Activated naive CD4-positive, alpha-beta T cell treated with anti-CD3 and anti-CD28 coated beads, Interleukin-2, amount 10 ng/mL, durations not matched to agents 7 days and 5 days (primary cell): ENCODE results near the gene BTBD19.

Experiments
- CTCF ChIA-PET: fragments of 350-600 bp; sonication (Branson Sonifier 250); formaldehyde crosslinking; loops from one replicate; lab custom pipeline; 2021; ENCODE audit warnings: antibody characterized with exemption; lab: Charles Lee
- DNase-seq: peaks from one replicate; pipeline ENCODE4 v3.0.0-alpha.2; 2020
- H3K27ac Mint-ChIP-seq: one replicate; pipeline ENCODE4 v1.8.0; 2021; ENCODE audit warnings: mild to moderate bottlenecking, moderate library complexity, mixed read lengths
- H3K27me3 Mint-ChIP-seq: one replicate; pipeline ENCODE4 v1.8.0; 2021; ENCODE audit warnings: mild to moderate bottlenecking, mixed read lengths
- H3K36me3 Mint-ChIP-seq: one replicate; pipeline ENCODE4 v1.8.0; 2021; ENCODE audit warnings: mixed read lengths
- H3K4me1 Mint-ChIP-seq: one replicate; pipeline ENCODE4 v1.8.0; 2021; ENCODE audit warnings: mixed read lengths
- H3K4me3 Mint-ChIP-seq: one replicate; pipeline ENCODE4 v1.8.0; 2021; ENCODE audit warnings: mild to moderate bottlenecking, moderate library complexity, mixed read lengths
- H3K9me3 Mint-ChIP-seq: one replicate; pipeline ENCODE4 v1.8.0; 2021; ENCODE audit warnings: mixed read lengths

BTBD19 gene

DNA sequence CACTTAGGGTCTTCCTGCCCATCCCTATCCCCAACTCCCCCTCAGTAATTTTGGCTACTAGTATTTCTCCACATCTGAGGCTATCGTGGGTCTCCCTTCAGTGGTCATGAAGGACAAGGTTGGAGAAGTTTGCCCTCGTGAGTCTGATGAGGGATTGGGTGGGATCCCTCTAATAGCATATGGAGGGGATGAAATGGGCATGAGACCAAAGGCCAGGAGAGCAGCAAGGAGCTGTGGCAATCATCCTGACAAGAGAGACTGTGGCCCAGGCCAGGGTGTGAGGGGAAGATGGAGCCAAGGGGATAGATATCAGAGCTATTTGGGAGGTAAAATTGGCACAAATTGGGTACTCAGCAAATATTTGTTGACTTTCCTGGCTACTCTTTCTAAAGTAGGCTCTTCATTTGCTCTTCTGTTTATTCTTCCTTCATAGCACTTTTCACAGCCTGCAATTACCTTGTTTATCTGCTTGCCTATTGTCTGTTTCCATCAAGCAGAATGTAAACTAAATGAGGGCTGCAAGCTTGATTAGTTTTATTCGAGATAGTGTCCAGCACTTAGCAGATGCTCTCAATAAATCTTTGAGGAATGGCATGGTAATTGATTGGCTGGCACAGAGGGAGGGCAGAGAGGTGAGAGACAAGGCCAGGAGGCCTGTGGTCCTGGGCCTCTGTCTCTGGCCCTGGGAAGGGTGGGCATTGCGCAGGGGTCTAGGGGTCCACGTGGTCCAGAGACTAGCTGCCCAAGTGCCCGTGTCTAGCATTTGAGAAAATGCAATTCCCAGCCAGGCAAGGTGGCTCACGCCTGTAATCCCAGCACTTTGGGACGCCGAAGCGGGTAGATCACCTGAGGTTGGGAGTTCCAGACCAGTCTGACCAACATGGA, 9.6 kb upstream of the BTBD19 start:
- no peak for DNase-seq
- peak overlapping the region; percentile 99 for H3K27ac Mint-ChIP-seq
- H3K4me1 Mint-ChIP-seq: peaks cover 38% of the 10 kb centered on the region
- H3K4me3 Mint-ChIP-seq: peak overlapping the region; percentile 86
- peaks cover 28% of the 10 kb centered on the region for H3K36me3 Mint-ChIP-seq
- H3K9me3 Mint-ChIP-seq: no peaks in the 10 kb centered on the region
- peaks cover under 1% of the 10 kb centered on the region for H3K27me3 Mint-ChIP-seq
- CTCF ChIA-PET: interaction anchor here (0.6 to 5.1 kb wide), 8 partner anchors 10 to 216 kb away, joined by 3 to 68 read pairs (median 7); partner anchors contain the start of genes BEST4, BTBD19 and RNU5D-1

DNA sequence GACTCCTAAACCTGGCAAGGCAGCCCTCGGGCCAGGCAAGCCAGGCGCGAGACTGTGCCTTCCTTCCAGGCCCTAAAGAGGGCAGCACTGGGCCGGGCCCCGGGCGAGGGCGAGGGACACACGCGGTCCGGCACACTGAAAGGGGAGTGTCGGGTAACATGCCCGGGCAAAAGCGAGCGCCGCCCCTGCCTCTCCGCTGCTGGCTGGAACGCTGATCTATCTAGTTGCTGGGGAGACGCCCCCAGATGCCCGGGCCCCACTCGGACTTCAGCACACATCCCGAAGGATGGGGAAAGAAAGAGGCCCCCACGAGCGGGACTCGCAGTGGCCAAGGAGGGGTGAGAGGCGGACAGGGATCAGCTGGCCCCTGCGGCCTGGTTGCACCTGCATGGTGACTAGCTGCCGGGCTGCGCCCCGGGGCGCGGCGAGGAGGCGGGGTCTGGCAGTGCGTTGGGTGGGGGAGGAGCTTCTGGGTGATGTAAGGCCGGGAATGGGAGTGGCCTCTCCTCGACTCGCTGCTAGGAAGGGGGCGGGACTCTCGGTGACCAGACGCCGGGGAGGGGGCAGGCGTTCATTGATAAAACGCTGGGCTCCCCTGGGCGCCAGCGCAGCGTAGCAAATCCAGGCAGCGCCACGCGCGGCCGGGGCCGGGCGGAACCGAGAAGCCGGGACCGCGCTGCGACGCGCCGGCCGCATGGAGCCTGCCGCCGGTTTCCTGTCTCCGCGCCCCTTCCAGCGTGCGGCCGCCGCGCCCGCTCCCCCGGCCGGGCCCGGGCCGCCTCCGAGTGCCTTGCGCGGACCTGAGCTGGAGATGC, 8.3 kb upstream of the BTBD19 start, which contains the start of gene PLK3:
PLK3 (plus strand) TSS at position 608 of the 815 bp plus-strand sequence; CDS start at position 695, 87 bp downstream.
- no peaks in the 10 kb centered on the region for H3K27me3 Mint-ChIP-seq
- peaks cover 48% of the 10 kb centered on the region for H3K4me1 Mint-ChIP-seq
- H3K9me3 Mint-ChIP-seq: no peaks in the 10 kb centered on the region
- peak; percentile 99 for DNase-seq
- CTCF ChIA-PET: interaction anchor here (0.6 to 5.1 kb wide), 12 partner anchors 9 to 214 kb away, joined by 3 to 68 read pairs (median 8); partner anchors contain the start of genes BTBD19, HECTD3, RNU5D-1 and UROD
- peaks cover 37% of the 10 kb centered on the region for H3K36me3 Mint-ChIP-seq
- H3K4me3 Mint-ChIP-seq: peak within 1 kb of the TSS; percentile 86
- peak within 1 kb of the TSS; percentile 99 for H3K27ac Mint-ChIP-seq

DNA sequence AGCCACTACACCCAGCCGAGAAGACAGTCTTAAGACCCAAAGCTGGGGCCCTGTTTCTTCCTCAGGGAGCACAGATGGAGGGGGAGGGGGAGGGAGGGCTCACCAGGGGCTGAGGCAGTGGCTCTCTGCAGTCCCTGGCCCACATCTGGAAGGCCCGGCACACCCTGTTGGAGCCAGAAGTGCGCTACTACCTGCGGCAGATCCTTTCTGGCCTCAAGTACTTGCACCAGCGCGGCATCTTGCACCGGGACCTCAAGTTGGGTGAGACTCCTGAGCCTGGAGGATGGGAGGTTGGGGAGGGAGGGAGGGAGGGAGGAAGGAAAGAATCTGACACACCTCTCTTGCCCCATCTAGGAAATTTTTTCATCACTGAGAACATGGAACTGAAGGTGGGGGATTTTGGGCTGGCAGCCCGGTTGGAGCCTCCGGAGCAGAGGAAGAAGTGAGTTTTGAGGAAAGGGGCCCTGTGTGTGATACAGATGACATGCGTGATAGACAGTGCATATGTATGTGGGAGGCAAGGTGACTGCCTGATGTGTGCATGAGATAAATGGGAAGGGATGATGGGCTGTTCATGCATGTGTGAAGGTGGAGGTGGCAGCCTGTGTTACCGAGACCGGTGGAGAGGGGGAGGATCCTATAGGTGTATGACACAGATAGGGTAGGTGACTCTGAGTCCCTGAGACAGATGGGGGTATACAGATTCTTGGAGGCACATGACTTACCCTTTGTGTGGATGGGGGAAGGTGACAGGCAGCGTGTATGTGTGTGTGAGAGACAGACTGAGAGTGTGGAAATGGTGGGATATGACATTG, 6.6 kb upstream of the BTBD19 start:
- CTCF ChIA-PET: interaction anchor here (0.6 to 5.1 kb wide), 5 partner anchors 8 to 691 kb away, joined by 4 to 68 read pairs (median 11); partner anchors contain the start of gene BTBD19
- H3K27ac Mint-ChIP-seq: peak overlapping the region; percentile 97
- H3K4me3 Mint-ChIP-seq: peak overlapping the region; percentile 86
- peaks cover 58% of the 10 kb centered on the region for H3K4me1 Mint-ChIP-seq
- no peaks in the 10 kb centered on the region for H3K27me3 Mint-ChIP-seq
- peaks cover 46% of the 10 kb centered on the region for H3K36me3 Mint-ChIP-seq
- DNase-seq: peak; percentile 53
- H3K9me3 Mint-ChIP-seq: no peaks in the 10 kb centered on the region

DNA sequence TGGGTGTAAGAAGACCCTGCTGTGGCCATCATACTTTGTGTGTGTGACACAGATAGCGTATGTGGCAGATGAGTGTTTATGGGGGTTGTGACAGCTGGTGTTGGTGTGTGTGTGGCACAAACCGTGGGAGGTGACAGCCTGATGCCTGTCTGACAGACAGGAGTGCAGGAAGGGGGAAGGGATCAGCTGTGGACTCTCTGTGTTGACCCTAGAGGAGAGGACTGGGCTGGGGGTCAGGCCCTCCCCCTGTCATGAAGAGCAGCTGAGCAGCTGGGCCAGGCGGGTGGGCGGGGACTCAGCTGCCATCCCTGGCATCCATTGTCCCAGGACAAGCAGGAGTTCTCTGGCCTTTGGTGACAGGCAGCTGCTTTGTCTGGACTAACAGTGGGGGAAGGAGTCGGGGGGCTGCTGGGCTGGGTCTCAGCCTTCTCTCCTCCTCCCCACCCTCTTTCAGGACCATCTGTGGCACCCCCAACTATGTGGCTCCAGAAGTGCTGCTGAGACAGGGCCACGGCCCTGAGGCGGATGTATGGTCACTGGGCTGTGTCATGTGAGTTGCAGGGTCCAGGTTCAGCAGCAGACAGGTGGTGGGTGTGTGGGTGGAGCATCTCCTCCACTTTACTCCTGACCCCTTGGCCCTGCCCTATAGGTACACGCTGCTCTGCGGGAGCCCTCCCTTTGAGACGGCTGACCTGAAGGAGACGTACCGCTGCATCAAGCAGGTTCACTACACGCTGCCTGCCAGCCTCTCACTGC, 5.8 kb upstream of the BTBD19 start:
- no peak for DNase-seq
- H3K36me3 Mint-ChIP-seq: peaks cover 53% of the 10 kb centered on the region
- no peaks in the 10 kb centered on the region for H3K9me3 Mint-ChIP-seq
- no peaks in the 10 kb centered on the region for H3K27me3 Mint-ChIP-seq
- peak overlapping the region; percentile 86 for H3K4me3 Mint-ChIP-seq
- peak overlapping the region; percentile 97 for H3K27ac Mint-ChIP-seq
- peaks cover 66% of the 10 kb centered on the region for H3K4me1 Mint-ChIP-seq
- CTCF ChIA-PET: interaction anchor here (0.9 to 1.4 kb wide), 2 partner anchors 11 to 17 kb away, joined by 3 to 4 read pairs; no protein-coding TSS in a partner anchor

DNA sequence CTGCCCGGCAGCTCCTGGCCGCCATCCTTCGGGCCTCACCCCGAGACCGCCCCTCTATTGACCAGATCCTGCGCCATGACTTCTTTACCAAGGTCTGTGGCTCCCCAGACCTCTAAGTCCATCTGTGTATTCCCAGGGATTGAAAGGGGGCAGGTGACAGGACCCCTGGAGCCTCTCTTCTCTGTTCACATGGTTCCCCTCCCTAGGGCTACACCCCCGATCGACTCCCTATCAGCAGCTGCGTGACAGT, 5.3 kb upstream of the BTBD19 start:
- peak overlapping the region; percentile 78 for H3K27ac Mint-ChIP-seq
- no peak for DNase-seq
- H3K27me3 Mint-ChIP-seq: no peaks in the 10 kb centered on the region
- peaks cover 71% of the 10 kb centered on the region for H3K4me1 Mint-ChIP-seq
- CTCF ChIA-PET: interaction anchor here (0.9 to 1.4 kb wide), 2 partner anchors 10 to 16 kb away, joined by 3 to 4 read pairs; no protein-coding TSS in a partner anchor
- peaks cover 56% of the 10 kb centered on the region for H3K36me3 Mint-ChIP-seq
- H3K9me3 Mint-ChIP-seq: no peaks in the 10 kb centered on the region
- H3K4me3 Mint-ChIP-seq: peak overlapping the region; percentile 86

DNA sequence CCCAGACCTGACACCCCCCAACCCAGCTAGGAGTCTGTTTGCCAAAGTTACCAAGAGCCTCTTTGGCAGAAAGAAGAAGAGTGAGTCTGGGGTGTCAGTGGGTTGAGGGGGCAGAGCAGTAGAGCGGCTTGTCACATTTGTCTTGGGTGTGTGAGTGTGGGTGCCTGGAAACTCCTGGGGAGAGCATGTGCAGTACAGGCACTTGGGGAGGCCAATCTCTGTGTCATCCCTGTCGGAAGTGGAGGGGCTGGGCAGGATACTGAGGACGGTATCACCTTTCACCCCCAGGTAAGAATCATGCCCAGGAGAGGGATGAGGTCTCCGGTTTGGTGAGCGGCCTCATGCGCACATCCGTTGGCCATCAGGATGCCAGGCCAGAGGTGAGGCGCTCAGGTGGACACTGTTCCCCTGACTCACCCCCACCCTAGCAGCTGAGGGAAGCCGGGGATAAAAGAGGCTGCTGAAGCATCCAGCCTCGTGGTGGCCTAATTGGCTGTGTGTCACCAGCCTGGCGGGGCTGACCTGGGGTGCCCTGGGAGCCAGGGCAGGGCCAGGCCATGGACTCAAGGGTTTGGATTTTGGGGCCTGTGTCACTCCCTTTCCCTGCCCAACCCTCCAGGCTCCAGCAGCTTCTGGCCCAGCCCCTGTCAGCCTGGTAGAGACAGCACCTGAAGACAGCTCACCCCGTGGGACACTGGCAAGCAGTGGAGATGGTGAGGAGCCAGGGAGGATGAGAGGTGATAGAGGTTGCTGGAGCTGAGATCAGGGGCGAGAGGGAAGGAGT, 4.8 kb upstream of the BTBD19 start:
- Mint-ChIP-seq H3K27ac (peak overlapping the region; percentile 79), H3K36me3 (peaks cover 57% of the 10 kb centered on the region), H3K4me1 (peaks cover 72% of the 10 kb centered on the region), H3K9me3 (no peaks in the 10 kb centered on the region), H3K4me3 (peak overlapping the region; percentile 86), H3K27me3 (no peaks in the 10 kb centered on the region)
- DNase-seq: no peak
- CTCF ChIA-PET: interaction anchor here (1.4 kb wide), 1 partner anchor 10 kb away, joined by 3 read pairs; no protein-coding TSS in a partner anchor

DNA sequence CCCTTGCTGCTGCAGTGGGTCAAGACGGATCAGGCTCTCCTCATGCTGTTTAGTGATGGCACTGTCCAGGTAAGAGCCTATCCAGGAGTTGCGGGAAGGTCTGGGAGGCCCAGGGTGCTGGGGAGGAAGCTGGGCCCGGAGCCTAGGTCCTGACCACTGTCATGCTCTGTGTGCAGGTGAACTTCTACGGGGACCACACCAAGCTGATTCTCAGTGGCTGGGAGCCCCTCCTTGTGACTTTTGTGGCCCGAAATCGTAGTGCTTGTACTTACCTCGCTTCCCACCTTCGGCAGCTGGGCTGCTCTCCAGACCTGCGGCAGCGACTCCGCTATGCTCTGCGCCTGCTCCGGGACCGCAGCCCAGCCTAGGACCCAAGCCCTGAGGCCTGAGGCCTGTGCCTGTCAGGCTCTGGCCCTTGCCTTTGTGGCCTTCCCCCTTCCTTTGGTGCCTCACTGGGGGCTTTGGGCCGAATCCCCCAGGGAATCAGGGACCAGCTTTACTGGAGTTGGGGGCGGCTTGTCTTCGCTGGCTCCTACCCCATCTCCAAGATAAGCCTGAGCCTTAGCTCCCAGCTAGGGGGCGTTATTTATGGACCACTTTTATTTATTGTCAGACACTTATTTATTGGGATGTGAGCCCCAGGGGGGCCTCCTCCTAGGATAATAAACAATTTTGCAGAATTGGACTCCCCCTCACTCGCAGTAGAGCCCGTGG, 2.9 kb upstream of the BTBD19 start:
- Mint-ChIP-seq H3K9me3 (no peaks in the 10 kb centered on the region), H3K36me3 (peaks cover 66% of the 10 kb centered on the region), H3K4me3 (no peak overlapping the region), H3K27me3 (no peaks in the 10 kb centered on the region), H3K27ac (peak overlapping the region; percentile 86), H3K4me1 (peaks cover 79% of the 10 kb centered on the region)
- DNase-seq: no peak
- CTCF ChIA-PET: interaction anchor here (0.9 kb wide), 1 partner anchor 14 kb away, joined by 3 read pairs; no protein-coding TSS in a partner anchor

DNA sequence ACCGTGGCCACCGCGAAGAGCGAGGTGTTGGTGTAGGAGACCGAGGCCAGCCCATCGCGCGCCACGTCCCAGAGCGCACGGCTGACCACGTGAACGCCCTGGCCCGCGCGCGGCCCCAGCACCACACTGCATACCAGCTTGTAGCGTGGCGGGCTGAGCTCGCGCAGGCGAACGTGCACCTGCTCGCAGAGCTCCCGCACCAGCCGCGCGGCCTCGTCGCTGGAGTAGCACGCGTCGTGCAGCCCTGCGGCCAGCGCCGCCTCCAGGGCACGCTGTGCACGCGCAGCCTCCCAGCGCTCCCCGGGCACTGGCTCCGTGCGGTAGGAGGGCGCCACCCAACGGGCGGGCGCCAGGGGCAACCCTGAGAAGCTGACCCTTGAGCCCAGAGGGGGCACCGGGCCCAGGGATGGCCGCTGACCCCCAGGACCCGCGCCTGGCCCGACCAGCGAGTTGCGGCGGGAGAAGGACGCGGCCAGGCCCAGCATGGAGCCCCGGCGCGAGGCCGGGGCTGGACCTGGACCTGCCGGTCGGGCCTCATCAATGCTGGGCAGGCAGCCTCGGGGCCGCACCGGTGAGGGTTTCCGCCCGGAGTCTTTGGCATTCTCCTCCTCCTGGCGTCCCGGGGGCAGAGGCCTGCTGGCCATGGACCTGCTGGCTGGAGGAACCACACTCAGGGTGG, 2.2 kb upstream of the BTBD19 start:
- Mint-ChIP-seq H3K9me3 (no peaks in the 10 kb centered on the region), H3K36me3 (peaks cover 65% of the 10 kb centered on the region)
- DNase-seq: no peak

DNA sequence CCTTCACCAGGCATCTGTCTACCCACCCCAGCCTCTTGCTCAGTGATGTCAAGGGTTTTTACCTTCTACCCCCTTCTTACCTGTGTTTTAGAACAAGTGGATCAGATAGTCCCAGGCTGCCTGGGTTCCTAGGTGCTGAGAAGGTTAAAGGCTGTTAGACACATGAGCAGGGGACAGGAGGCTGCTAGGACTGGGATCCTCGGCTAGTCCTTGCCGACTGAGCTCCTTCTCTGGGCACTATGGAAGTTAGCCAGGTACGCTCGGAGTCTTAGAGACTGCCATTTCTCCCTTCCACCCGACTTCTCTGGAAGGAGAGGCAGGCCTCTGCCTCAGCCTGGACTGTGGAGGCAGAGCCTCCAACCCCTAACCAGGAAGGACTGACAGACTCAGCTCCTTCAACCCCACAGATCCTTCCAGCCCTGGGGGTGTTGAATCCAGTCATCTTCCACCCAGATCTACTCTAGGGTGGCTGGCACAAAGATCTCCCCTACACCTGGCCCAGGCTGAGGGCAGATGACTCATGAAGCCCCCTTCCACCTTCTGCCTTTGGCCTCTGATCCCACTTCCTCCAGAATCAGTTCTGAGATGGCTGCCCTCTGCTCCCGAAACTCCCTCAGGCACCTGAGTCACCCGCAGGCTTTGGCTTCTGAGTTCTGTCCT, 1.5 kb upstream of the BTBD19 start, which contains the start of gene DYNLT4:
DYNLT4 (minus strand) TSS at position 648 of the 660 bp plus-strand sequence. CDS start 683 bp downstream, outside the sequence.
- DNase-seq: no peak
- peaks cover 91% of the 10 kb centered on the region for H3K4me1 Mint-ChIP-seq
- CTCF ChIA-PET: interaction anchor here (1.2 to 4.5 kb wide), 2 partner anchors 12 to 29 kb away, joined by 3 to 39 read pairs; no protein-coding TSS in a partner anchor

More for the DNA sequence above, 2.2 kb upstream of the BTBD19 start:
- H3K27ac Mint-ChIP-seq: peak overlapping the region; percentile 99
- CTCF ChIA-PET: interaction anchor here (0.9 to 1.2 kb wide), 2 partner anchors 13 to 30 kb away, joined by 3 read pairs; no protein-coding TSS in a partner anchor
- no peaks in the 10 kb centered on the region for H3K27me3 Mint-ChIP-seq
- no peak overlapping the region for H3K4me3 Mint-ChIP-seq
- peaks cover 86% of the 10 kb centered on the region for H3K4me1 Mint-ChIP-seq

DNA sequence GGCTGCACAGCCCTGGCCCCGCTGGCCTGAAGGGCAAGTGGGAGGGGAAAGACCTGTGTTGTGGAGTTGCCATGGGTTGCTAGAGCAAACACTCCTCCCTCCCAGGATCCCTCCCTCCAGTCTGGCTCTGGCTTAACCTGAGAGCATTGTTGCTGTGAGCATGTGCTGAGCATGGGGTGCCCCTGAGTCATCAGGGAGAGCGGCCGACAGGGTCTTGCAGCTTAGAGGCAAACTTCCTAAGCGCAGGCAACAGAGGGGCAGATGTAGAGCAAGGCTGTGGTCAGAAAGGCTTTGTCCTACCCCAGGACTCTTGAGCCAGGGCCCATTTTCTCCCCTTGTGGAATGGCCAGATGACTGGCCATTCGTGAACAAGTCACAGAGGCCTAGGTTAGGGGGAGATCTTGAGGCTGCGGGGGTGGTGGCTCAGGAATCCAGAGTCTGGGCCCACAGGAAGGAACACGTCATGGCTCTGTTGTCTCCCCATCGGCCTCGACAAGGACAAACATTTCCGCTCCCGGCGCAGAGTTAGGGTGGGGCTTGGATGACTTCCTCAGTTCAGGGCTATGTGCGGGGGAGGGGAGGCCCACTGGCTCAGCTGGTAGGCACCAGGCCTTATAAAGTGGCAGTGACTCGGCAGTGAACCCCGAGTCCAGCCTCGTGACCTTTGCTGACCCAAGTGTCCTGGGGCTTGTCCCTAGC, 810 bp upstream of the BTBD19 start:
- Mint-ChIP-seq H3K27ac (peak overlapping the region; percentile 99), H3K4me1 (peaks cover 89% of the 10 kb centered on the region), H3K4me3 (peak overlapping the region; percentile 67), H3K36me3 (peaks cover 61% of the 10 kb centered on the region), H3K27me3 (no peaks in the 10 kb centered on the region), H3K9me3 (no peaks in the 10 kb centered on the region)
- CTCF ChIA-PET: interaction anchor here (1.2 to 4.5 kb wide), 4 partner anchors 7 to 29 kb away, joined by 3 to 39 read pairs (median 24); partner anchors contain the start of gene PLK3
- DNase-seq: peak; percentile 97

More for the DNA sequence above, 1.5 kb upstream of the BTBD19 start, which contains the start of gene DYNLT4:
- peak within 1 kb of the TSS; percentile 99 for H3K27ac Mint-ChIP-seq
- H3K9me3 Mint-ChIP-seq: no peaks in the 10 kb centered on the region
- no peaks in the 10 kb centered on the region for H3K27me3 Mint-ChIP-seq
- peak within 1 kb of the TSS; percentile 67 for H3K4me3 Mint-ChIP-seq
- H3K36me3 Mint-ChIP-seq: peaks cover 63% of the 10 kb centered on the region
